Keratinocyte (primary cell): ENCODE results near the gene ABCG4. TPM values are rescaled to one million over a fixed set of nuclear protein-coding genes. Genes with fewer than 3 reads are reported as not detected.

Experiments
- DNase-seq: peaks from one replicate; pipeline ENCODE4 v3.0.0-alpha.2; 2011; ENCODE audit warnings: low read depth, missing footprints, low spot score
- FAIRE-seq: peaks from 2 replicates; lab custom pipeline; 2011; peaks lifted over from hg19 to GRCh38; lab: Jason Lieb, UNC
- H2AFZ ChIP-seq: 2 replicates; pipeline ENCODE4 v1.6.0; 2012; ENCODE audit warnings: low read length, control low read depth, inconsistent platforms; ENCODE audit not compliant: control insufficient read depth
- H3K27ac ChIP-seq: 2 replicates; pipeline ENCODE4 v1.5.1; 2011; ENCODE audit warnings: low read length; ENCODE audit not compliant: control insufficient read depth, insufficient read depth
- H3K27me3 ChIP-seq: 3 replicates; pipeline ENCODE4 v1.6.0; 2011; ENCODE audit warnings: low read length; ENCODE audit not compliant: control insufficient read depth, insufficient read depth; ENCODE audit errors: extremely low read depth
- H3K36me3 ChIP-seq, 2 experiments: 2 replicates in 1 of 2; 3 replicates in 1 of 2; pipeline ENCODE4 v1.5.1; 2011; ENCODE audit warnings: low read length in 2 of 2, mild to moderate bottlenecking in 1 of 2; ENCODE audit not compliant: control insufficient read depth in 2 of 2, insufficient read depth in 2 of 2; ENCODE audit errors: extremely low read depth in 1 of 2
- H3K4me1 ChIP-seq: 3 replicates; pipeline ENCODE4 v1.5.1; 2011; ENCODE audit warnings: low read length; ENCODE audit not compliant: control insufficient read depth, insufficient read depth; ENCODE audit errors: extremely low read depth
- H3K4me2 ChIP-seq: 3 replicates; pipeline ENCODE4 v1.6.0; 2011; ENCODE audit warnings: low read depth, low read length; ENCODE audit not compliant: control insufficient read depth, insufficient read depth; ENCODE audit errors: extremely low read depth
- H3K4me3 ChIP-seq, 3 experiments: fragments of 200-600 bp in 1 of 3; sonication (generic) in 1 of 3; 2 replicates in 2 of 3; 3 replicates in 1 of 3; pipeline ENCODE4 v1.5.1; 2011 to 2016; ENCODE audit warnings: low read length in 3 of 3, mild to moderate bottlenecking in 3 of 3, control low read depth in 2 of 3, inconsistent platforms in 1 of 3, low read depth in 1 of 3, mixed read lengths in 1 of 3, mixed run types in 1 of 3, moderate library complexity in 1 of 3; ENCODE audit not compliant: control insufficient read depth in 2 of 3, insufficient read depth in 2 of 3; ENCODE audit errors: extremely low read depth in 1 of 3
- H3K79me2 ChIP-seq: 2 replicates; pipeline ENCODE4 v1.6.0; 2012; ENCODE audit warnings: low read length; ENCODE audit not compliant: control insufficient read depth, insufficient read depth
- H3K9ac ChIP-seq: 3 replicates; pipeline ENCODE4 v1.6.0; 2011; ENCODE audit warnings: low read length; ENCODE audit not compliant: control insufficient read depth, insufficient read depth; ENCODE audit errors: extremely low read depth
- H3K9me1 ChIP-seq: 3 replicates; pipeline ENCODE4 v1.6.0; 2011; ENCODE audit warnings: low read length; ENCODE audit not compliant: control insufficient read depth, insufficient read depth; ENCODE audit errors: extremely low read depth
- H3K9me3 ChIP-seq: 2 replicates; pipeline ENCODE4 v1.5.1; 2012; ENCODE audit warnings: low read depth, low read length; ENCODE audit not compliant: control insufficient read depth
- H4K20me1 ChIP-seq: 3 replicates; pipeline ENCODE4 v1.6.0; 2011; ENCODE audit warnings: low read length; ENCODE audit not compliant: control insufficient read depth, insufficient read depth; ENCODE audit errors: extremely low read depth
- EZH2 ChIP-seq: IDR thresholded peaks from one replicate; pipeline ENCODE4 v1.6.1; 2012; ENCODE audit warnings: inconsistent platforms, mild to moderate bottlenecking, low read length, moderate library complexity
- dilution Hi-C: fragments of 300-500 bp; cut with MboI; formaldehyde crosslinking; loops from one replicate; pipeline ENCODE4 v1.7.0; 2020; ENCODE audit warnings: low sequenced_read_pairs; ENCODE audit not compliant: extremely low pct_ligation_motif_present
- polyA plus RNA-seq, 5 experiments: library from polyadenylated mRNA; depleted of rRNA in 3 of 5; stranded (reverse) in 3 of 5; stranded (forward) in 1 of 5; unstranded in 1 of 5; fragments of >200 nt; gene quantifications; 1 replicate in 1 of 5; 2 replicates in 3 of 5; 3 replicates in 1 of 5; pipeline versions ENCODE4 v1.2.1 to v1.2.3, GENCODE V29; 2011 to 2012; ENCODE audit warnings: missing spikeins in 2 of 5, low read depth in 1 of 5, low replicate concordance in 1 of 5
- TF ChIP-seq, protein P1 (sequence below), 3 experiments: IDR thresholded peaks in 1 of 3; conservative IDR thresholded peaks in 1 of 3; optimal IDR thresholded peaks in 1 of 3; 2 replicates in 2 of 3; 3 replicates in 1 of 3; pipeline versions ENCODE3 to v1.5.1; 2011; ENCODE audit warnings: low read length in 3 of 3, mild to moderate bottlenecking in 3 of 3, moderate library complexity in 2 of 3, control low read depth in 1 of 3, inconsistent platforms in 1 of 3; ENCODE audit not compliant: insufficient read depth in 2 of 3; ENCODE audit errors: extremely low read depth in 1 of 3

ABCG4 gene
- polyA plus RNA-seq, 1 donor (not counting 4 experiments of a cell fraction or from before 2014, with no cell fraction given) = 0.14 TPM

DNA sequence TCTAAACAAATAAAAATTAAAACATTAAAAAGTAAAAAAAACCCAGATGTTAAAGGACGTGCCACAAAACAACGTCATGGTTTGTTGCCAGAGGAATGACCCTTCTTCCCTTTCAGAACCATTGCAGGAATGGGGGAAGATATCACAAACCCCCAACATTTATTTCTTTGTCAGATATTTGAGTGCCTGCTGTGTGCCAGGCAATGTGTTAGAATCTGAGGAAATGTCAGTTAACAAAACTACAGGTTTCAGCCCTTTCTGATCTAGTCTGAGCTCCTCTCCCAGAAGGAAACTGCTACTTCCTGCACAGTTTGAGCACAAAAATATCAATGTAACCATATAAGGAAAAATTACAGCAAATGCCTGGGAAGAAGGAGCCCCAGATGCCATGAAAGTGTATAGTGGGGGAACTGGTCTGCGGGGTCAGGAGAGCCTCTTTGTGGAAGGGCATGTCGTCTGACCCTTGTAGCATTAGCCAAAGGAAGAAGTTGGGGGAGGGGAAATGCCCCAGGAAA is 29.4 kb downstream of the ABCG4 start:
- FAIRE-seq (no peak), DNase-seq (no peak)
- Histone ChIP-seq H3K4me1 (peaks cover 5% of the 10 kb centered on the region), H3K4me2 (no peak overlapping the region), H3K79me2 (no peaks in the 10 kb centered on the region), H3K9me1 (no peaks in the 10 kb centered on the region), H3K36me3 (peaks cover 0 to 10% of the 10 kb centered on the region in 2 experiments), H2AFZ (no peak overlapping the region), H3K27ac (no peak overlapping the region), H4K20me1 (no peaks in the 10 kb centered on the region), H3K9me3 (no peaks in the 10 kb centered on the region), H3K9ac (no peak overlapping the region), H3K27me3 (no peaks in the 10 kb centered on the region), H3K4me3 (no peak overlapping the region)
- TF ChIP-seq, protein P1, sequence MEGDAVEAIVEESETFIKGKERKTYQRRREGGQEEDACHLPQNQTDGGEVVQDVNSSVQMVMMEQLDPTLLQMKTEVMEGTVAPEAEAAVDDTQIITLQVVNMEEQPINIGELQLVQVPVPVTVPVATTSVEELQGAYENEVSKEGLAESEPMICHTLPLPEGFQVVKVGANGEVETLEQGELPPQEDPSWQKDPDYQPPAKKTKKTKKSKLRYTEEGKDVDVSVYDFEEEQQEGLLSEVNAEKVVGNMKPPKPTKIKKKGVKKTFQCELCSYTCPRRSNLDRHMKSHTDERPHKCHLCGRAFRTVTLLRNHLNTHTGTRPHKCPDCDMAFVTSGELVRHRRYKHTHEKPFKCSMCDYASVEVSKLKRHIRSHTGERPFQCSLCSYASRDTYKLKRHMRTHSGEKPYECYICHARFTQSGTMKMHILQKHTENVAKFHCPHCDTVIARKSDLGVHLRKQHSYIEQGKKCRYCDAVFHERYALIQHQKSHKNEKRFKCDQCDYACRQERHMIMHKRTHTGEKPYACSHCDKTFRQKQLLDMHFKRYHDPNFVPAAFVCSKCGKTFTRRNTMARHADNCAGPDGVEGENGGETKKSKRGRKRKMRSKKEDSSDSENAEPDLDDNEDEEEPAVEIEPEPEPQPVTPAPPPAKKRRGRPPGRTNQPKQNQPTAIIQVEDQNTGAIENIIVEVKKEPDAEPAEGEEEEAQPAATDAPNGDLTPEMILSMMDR (optimal IDR thresholded peaks at IDR 0.05 in 1 of 3, IDR thresholded peaks at IDR 0.05 in 1 of 3, conservative IDR thresholded peaks at IDR 0.05 in 1 of 3; ENCODE audit: extremely low read depth in 1 of 3, insufficient read depth in 2 of 3, low read length in 3 of 3) = no peak
- no peak for TF ChIP-seq EZH2
- dilution Hi-C loops = no loop called here

- Histone ChIP-seq H2AFZ (no peak overlapping the region), H3K4me2 (no peak overlapping the region), H4K20me1 (no peaks in the 10 kb centered on the region), H3K9ac (no peak overlapping the region), H3K79me2 (no peaks in the 10 kb centered on the region), H3K27me3 (no peaks in the 10 kb centered on the region), H3K9me1 (no peaks in the 10 kb centered on the region), H3K36me3 (peaks cover 0 to 10% of the 10 kb centered on the region in 2 experiments), H3K27ac (no peak overlapping the region), H3K4me3 (no peak overlapping the region), H3K9me3 (no peaks in the 10 kb centered on the region), H3K4me1 (peaks cover 5% of the 10 kb centered on the region)
- no peak for TF ChIP-seq EZH2
- TF ChIP-seq, protein P1 (optimal IDR thresholded peaks at IDR 0.05 in 1 of 3, IDR thresholded peaks at IDR 0.05 in 1 of 3, conservative IDR thresholded peaks at IDR 0.05 in 1 of 3; ENCODE audit: extremely low read depth in 1 of 3, insufficient read depth in 2 of 3, low read length in 3 of 3) = no peak
- DNase-seq (no peak), FAIRE-seq (no peak)
- dilution Hi-C loops = no loop called here
Observed at GRCh38 chr11:119179342-119179741, 30.5 kb downstream of the ABCG4 start.
